K562 (cell line): ENCODE data around the gene INHBC. TPM values are rescaled to one million over a fixed set of nuclear protein-coding genes. Genes with fewer than 3 reads are reported as not detected.
A peak's percentile ranks its signal among the peaks of the same experiment; 100 is the strongest.

Source experiments
- ASH1L ChIP-seq: fragments of 450-650 bp; IDR thresholded peaks from 2 replicates; pipeline ENCODE4 v1.6.1; 2018; ENCODE audit warnings: borderline replicate concordance, mild to moderate bottlenecking, low read depth; ENCODE audit not compliant: partially characterized antibody
- BHLHE40 ChIP-seq: IDR thresholded peaks from 2 replicates; pipeline ENCODE4 v1.6.1; 2011; ENCODE audit warnings: low read length, improper control_type of control experiment
- BRD9 ChIP-seq: fragments of 450-650 bp; IDR thresholded peaks from 2 replicates; pipeline ENCODE4 v1.6.1; 2018; ENCODE audit warnings: low read depth; ENCODE audit not compliant: partially characterized antibody
- CBX5 ChIP-seq: IDR thresholded peaks from 2 replicates; pipeline ENCODE4 v1.6.1; 2014; ENCODE audit warnings: low read depth, borderline replicate concordance
- CREB1 ChIP-seq, 2 experiments: sonication (generic) in 1 of 2; formaldehyde crosslinking in 1 of 2; IDR thresholded peaks; 2 replicates each; pipeline versions ENCODE4 v1.6.1 to v1.8.0; 2012 to 2022; ENCODE audit warnings: inconsistent platforms in 1 of 2, mild to moderate bottlenecking in 1 of 2, missing genetic modification reagents in 1 of 2, moderate library complexity in 1 of 2
- CXXC5 ChIP-seq: fragments of 250-450 bp; sonication (Bioruptor Pico); IDR thresholded peaks from 2 replicates; pipeline ENCODE4 v1.8.0; 2022; ENCODE audit warnings: inconsistent platforms, mild to moderate bottlenecking, moderate library complexity
- DMBX1 ChIP-seq: fragments of 250-450 bp; sonication (Bioruptor Pico); IDR thresholded peaks from 2 replicates; pipeline ENCODE4 v1.8.0; 2022; ENCODE audit warnings: inconsistent platforms, mild to moderate bottlenecking, moderate library complexity, borderline replicate concordance
- FOS ChIP-seq: IDR thresholded peaks from 3 replicates; pipeline ENCODE4 v1.6.1; 2011; ENCODE audit not compliant: insufficient read length; ENCODE audit errors: extremely low read depth
- GATAD2B ChIP-seq: fragments of 450-650 bp; IDR thresholded peaks from 2 replicates; pipeline ENCODE4 v1.6.1; 2017; ENCODE audit warnings: mild to moderate bottlenecking, borderline replicate concordance
- HNRNPLL ChIP-seq: fragments of 200-400 bp; formaldehyde crosslinking; IDR thresholded peaks from 2 replicates; pipeline ENCODE4 v1.6.1; 2017; ENCODE audit warnings: low read length, low read depth, mild to moderate bottlenecking; ENCODE audit not compliant: poor library complexity, severe bottlenecking
- JUNB ChIP-seq: fragments of 450-650 bp; formaldehyde crosslinking; conservative IDR thresholded peaks from 2 replicates; pipeline ENCODE4 v1.4.0; 2020; ENCODE audit warnings: mild to moderate bottlenecking
- PTRF ChIP-seq: fragments of 450-650 bp; IDR thresholded peaks from 2 replicates; pipeline ENCODE4 v1.6.1; 2016; ENCODE audit warnings: mild to moderate bottlenecking, missing genetic modification characterization, missing compliant biosample characterization
- RHOXF2B ChIP-seq: fragments of 250-450 bp; sonication (Bioruptor Pico); conservative IDR thresholded peaks from 2 replicates; pipeline ENCODE4 v1.5.1; 2021
- SPI1 ChIP-seq: IDR thresholded peaks from 2 replicates; pipeline ENCODE4 v1.6.1; 2011; ENCODE audit warnings: low read depth, low read length, control low read depth, borderline replicate concordance
- TBL1XR1 ChIP-seq, 2 experiments: IDR thresholded peaks; 2 replicates each; pipeline ENCODE4 v1.6.1; 2012; ENCODE audit warnings: improper control_type of control experiment in 2 of 2, low read length in 2 of 2, mild to moderate bottlenecking in 1 of 2
- ZNF165 ChIP-seq: fragments of 250-450 bp; sonication (Bioruptor Pico); IDR thresholded peaks from 2 replicates; pipeline ENCODE4 v1.4.0; 2020; ENCODE audit warnings: borderline replicate concordance
- ZNF23 ChIP-seq: fragments of 250-450 bp; sonication (Bioruptor Pico); IDR thresholded peaks from 2 replicates; pipeline ENCODE4 v1.4.0; 2020; ENCODE audit warnings: mild to moderate bottlenecking
- ZNF707 ChIP-seq: fragments of 250-450 bp; sonication (Bioruptor Pico); conservative IDR thresholded peaks from 2 replicates; pipeline ENCODE4 v1.8.0; 2022; ENCODE audit warnings: inconsistent platforms, mild to moderate bottlenecking, moderate library complexity
- ZSCAN29 ChIP-seq: fragments of 450-650 bp; IDR thresholded peaks from 2 replicates; pipeline ENCODE4 v1.6.1; 2017
- polyA plus RNA-seq, 8 experiments: library from polyadenylated mRNA; depleted of rRNA in 4 of 8; stranded (reverse) in 5 of 8; unstranded in 3 of 8; fragments of >200 nt; fragmentation: Nextera tagmentation in 2 of 8; fragmentation: Illumina TruSeq in 1 of 8; extraction: Ambion mirVana in 2 of 8; extraction: Trizol in 1 of 8; gene quantifications; 2 replicates each; pipeline versions ENCODE4 v1.2.1 to v1.2.3, GENCODE V29; 2011 to 2014; ENCODE audit warnings: inconsistent platforms in 1 of 8, missing spikeins in 1 of 8
- total RNA-seq, 7 experiments: library from RNA; depleted of rRNA in 6 of 7; stranded (reverse); fragments of >200 nt in 6 of 7; fragmentation: Illumina TruSeq in 2 of 7; extraction: Trizol in 2 of 7; gene quantifications; 2 replicates each; pipeline versions ENCODE4 v1.2.1 to v1.2.3, GENCODE V29; 2011 to 2021; ENCODE audit warnings: low replicate concordance in 1 of 7
- TF ChIP-seq, protein P1 (sequence below): fragments of 250-450 bp; sonication (Bioruptor Pico); IDR thresholded peaks from 2 replicates; pipeline ENCODE4 v1.4.0; 2020; ENCODE audit warnings: borderline replicate concordance
- TF ChIP-seq, protein P2 (sequence below): fragments of 450-650 bp; conservative IDR thresholded peaks from 2 replicates; pipeline ENCODE4 v1.6.1; 2016; ENCODE audit warnings: missing genetic modification characterization, low read depth, mild to moderate bottlenecking, missing compliant biosample characterization, moderate library complexity
- TF ChIP-seq, protein P3 (sequence below): fragments of 450-650 bp; formaldehyde crosslinking; IDR thresholded peaks from 2 replicates; pipeline ENCODE4 v1.4.0; 2022; ENCODE audit warnings: missing genetic modification characterization

INHBC gene
- total and polyA plus RNA-seq, 9 of the 15 experiments (the other 6 are each of a cell fraction or from before 2014, with no cell fraction given): 0.07 to 0.24 (median 0.15) TPM; not detected in 4

DNA sequence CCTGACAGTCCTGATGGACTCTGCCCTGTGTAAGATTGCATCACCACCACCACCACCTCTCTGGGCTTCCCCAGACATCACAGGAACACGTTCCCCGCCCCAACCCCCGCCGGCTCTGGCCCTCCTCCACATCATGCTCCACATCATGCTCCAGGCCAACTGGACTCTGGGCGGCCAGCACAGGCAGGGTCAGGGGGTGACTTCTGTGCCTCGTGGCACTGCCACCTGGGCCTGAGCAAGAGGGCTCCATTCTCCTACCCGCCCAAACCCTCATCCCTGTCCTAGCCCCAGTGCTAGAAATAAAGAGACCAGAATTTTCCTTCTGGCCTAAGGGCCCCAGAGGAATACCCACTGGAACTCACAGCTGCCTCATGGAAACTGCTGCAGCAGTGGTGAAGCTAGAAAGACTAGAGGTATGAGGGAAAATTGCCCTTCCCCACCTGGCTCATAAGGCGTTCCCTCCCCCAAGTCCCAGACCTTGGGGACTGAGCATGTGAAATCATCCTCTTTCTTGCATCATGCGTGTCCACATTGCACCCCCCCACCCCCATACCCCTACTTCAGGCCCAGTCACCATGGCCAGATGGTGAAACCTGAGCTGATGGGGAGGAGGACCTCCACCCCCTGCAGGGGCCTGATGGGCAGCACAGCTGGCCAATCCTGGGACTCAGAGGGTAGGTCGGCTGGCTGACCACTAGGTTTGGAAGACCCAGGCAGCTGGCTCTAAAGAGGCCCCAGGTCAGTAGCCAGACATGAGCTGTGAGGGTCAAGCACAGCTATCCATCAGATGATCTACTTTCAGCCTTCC lies 20.2 kb downstream of the INHBC start, which contains the start of gene INHBE (continued):
- TF ChIP-seq CXXC5 (CRISPR knock-in tag): peak; percentile 73
- 0 out of 2 replicates have a peak, but pooled peaks have one; percentile 12 for TF ChIP-seq ZNF707 (CRISPR knock-in tag)
- TF ChIP-seq BHLHE40: peak; percentile 10; the same call in 1 of the 2 replicates
- TF ChIP-seq, protein P1, sequence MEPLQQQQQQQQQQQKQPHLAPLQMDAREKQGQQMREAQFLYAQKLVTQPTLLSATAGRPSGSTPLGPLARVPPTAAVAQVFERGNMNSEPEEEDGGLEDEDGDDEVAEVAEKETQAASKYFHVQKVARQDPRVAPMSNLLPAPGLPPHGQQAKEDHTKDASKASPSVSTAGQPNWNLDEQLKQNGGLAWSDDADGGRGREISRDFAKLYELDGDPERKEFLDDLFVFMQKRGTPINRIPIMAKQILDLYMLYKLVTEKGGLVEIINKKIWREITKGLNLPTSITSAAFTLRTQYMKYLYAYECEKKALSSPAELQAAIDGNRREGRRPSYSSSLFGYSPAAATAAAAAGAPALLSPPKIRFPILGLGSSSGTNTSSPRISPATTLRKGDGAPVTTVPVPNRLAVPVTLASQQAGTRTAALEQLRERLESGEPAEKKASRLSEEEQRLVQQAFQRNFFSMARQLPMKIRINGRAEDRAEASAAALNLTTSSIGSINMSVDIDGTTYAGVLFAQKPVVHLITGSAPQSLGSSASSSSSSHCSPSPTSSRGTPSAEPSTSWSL (CRISPR knock-in tag): 0 out of 2 replicates have a peak, but pooled peaks have one; percentile 41
- TF ChIP-seq CREB1 (IDR thresholded peaks at IDR 0.05): no peak
- peak; percentile 56; the same call in 1 of the 2 replicates for TF ChIP-seq CREB1 (CRISPR knock-in tag; IDR thresholded peaks at IDR 0.05)
- no peak for TF ChIP-seq GATAD2B
- peak; percentile 94 for TF ChIP-seq DMBX1 (CRISPR knock-in tag)
- TF ChIP-seq, protein P2, sequence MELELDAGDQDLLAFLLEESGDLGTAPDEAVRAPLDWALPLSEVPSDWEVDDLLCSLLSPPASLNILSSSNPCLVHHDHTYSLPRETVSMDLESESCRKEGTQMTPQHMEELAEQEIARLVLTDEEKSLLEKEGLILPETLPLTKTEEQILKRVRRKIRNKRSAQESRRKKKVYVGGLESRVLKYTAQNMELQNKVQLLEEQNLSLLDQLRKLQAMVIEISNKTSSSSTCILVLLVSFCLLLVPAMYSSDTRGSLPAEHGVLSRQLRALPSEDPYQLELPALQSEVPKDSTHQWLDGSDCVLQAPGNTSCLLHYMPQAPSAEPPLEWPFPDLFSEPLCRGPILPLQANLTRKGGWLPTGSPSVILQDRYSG (tag): 0 out of 2 replicates have a peak, but pooled peaks have one; percentile 66
- TF ChIP-seq ASH1L: no peak
- TF ChIP-seq BRD9: peak; percentile 95
- TF ChIP-seq FOS: peak; percentile 83
- peak; percentile 64 for TF ChIP-seq JUNB (CRISPR knock-in tag)
- no peak; the same call in 1 of the 2 replicates for TF ChIP-seq RHOXF2B (CRISPR knock-in tag)
- TF ChIP-seq ZSCAN29: no peak
- TF ChIP-seq SPI1: no peak
- TF ChIP-seq TBL1XR1 (IDR thresholded peaks at IDR 0.05; ENCODE audit: low read length in 2 of 2): peak in 1 of 2 experiments; percentile 59; a peak in 1 of 4 replicates
- TF ChIP-seq PTRF (tag): no peak
- 0 out of 2 replicates have a peak, but pooled peaks have one; percentile 18 for TF ChIP-seq CBX5
- TF ChIP-seq, protein P3, sequence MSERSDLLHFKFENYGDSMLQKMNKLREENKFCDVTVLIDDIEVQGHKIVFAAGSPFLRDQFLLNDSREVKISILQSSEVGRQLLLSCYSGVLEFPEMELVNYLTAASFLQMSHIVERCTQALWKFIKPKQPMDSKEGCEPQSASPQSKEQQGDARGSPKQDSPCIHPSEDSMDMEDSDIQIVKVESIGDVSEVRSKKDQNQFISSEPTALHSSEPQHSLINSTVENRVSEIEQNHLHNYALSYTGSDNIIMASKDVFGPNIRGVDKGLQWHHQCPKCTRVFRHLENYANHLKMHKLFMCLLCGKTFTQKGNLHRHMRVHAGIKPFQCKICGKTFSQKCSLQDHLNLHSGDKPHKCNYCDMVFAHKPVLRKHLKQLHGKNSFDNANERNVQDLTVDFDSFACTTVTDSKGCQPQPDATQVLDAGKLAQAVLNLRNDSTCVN (CRISPR knock-in tag): no peak
- no peak for TF ChIP-seq ZNF23 (CRISPR knock-in tag)
- no peak for TF ChIP-seq HNRNPLL
- TF ChIP-seq ZNF165 (CRISPR knock-in tag): peak; percentile 39; the same call in 1 of the 2 replicates
